A549 (cell line): ENCODE results near the gene GZF1. TPM values are rescaled to one million over a fixed set of nuclear protein-coding genes. Genes with fewer than 3 reads are reported as not detected.

Experiments used
- ATAC-seq, 2 experiments: fragments of 200-7000 bp in 1 of 2; fragments of >200 bp in 1 of 2; cut with Nextera tagmentation in 1 of 2; cut with Tn5 transposase in 1 of 2; 3 replicates each; pipeline versions ENCODE4 v1.8.0 to v1.9.1; 2018 to 2020; ENCODE audit warnings: mild to moderate bottlenecking in 1 of 2, moderate library complexity in 1 of 2
- CTCF ChIA-PET: fragments of 300-600 bp; sonication (Branson Sonifier 250); formaldehyde crosslinking; extraction: SDS; loops from one replicate; lab custom pipeline; 2021; ENCODE audit warnings: antibody characterized with exemption, inconsistent platforms; lab: Yijun Ruan, JAX
- POLR2A ChIA-PET: fragments of 350-600 bp; formaldehyde crosslinking; extraction: SDS; loops from one replicate; lab custom pipeline; 2021; ENCODE audit warnings: antibody characterized with exemption, inconsistent platforms; lab: Yijun Ruan, JAX
- DNase-seq, 2 experiments: peaks; one replicate each; pipeline versions ENCODE4 v3.0.0 to v3.0.0-alpha.2; 2011 to 2016; ENCODE audit warnings: low read depth in 1 of 2, low spot score in 1 of 2
- FAIRE-seq: peaks from 2 replicates; lab custom pipeline; 2011; peaks lifted over from hg19 to GRCh38; lab: Jason Lieb, UNC
- H3K27ac ChIP-seq, 2 experiments: fragments of >200 bp; sonication (Bioruptor Twin); formaldehyde crosslinking; 3 replicates each; pipeline ENCODE4 v1.5.1; 2016 to 2017
- H3K4me1 ChIP-seq: fragments of >200 bp; sonication (Bioruptor Twin); formaldehyde crosslinking; 3 replicates; pipeline ENCODE4 v1.6.1; 2016
- H3K4me2 ChIP-seq: fragments of >200 bp; sonication (Bioruptor Twin); formaldehyde crosslinking; 3 replicates; pipeline ENCODE4 v1.6.1; 2016
- H3K4me3 ChIP-seq: fragments of >200 bp; sonication (Bioruptor Twin); formaldehyde crosslinking; 3 replicates; pipeline ENCODE4 v1.5.1; 2016
- H3K9me3 ChIP-seq: fragments of >200 bp; sonication (Bioruptor Twin); formaldehyde crosslinking; 3 replicates; pipeline ENCODE4 v1.6.1; 2016
- CHD4 ChIP-seq: fragments of 200-600 bp; sonication (generic); IDR thresholded peaks from 2 replicates; pipeline ENCODE4 v1.6.1; 2016; ENCODE audit warnings: antibody characterized with exemption, mild to moderate bottlenecking, borderline replicate concordance
- EHMT2 ChIP-seq: fragments of 200-600 bp; sonication (generic); IDR thresholded peaks from 2 replicates; pipeline ENCODE4 v1.6.1; 2016; ENCODE audit warnings: antibody characterized with exemption, low read depth, mild to moderate bottlenecking, moderate library complexity
- EP300 ChIP-seq, 2 experiments: fragments of >200 bp; sonication (Bioruptor Twin); formaldehyde crosslinking; IDR thresholded peaks; 2 replicates in 1 of 2; 3 replicates in 1 of 2; pipeline ENCODE4 v1.6.1; 2016 to 2017
- FOXS1 ChIP-seq: fragments of 250-450 bp; sonication (Bioruptor Pico); IDR thresholded peaks from 2 replicates; pipeline ENCODE4 v1.5.0; 2020; ENCODE audit warnings: mild to moderate bottlenecking, moderate library complexity
- HDAC2 ChIP-seq: fragments of 200-600 bp; sonication (generic); IDR thresholded peaks from 2 replicates; pipeline ENCODE4 v1.6.1; 2016
- HOXB5 ChIP-seq: fragments of 250-450 bp; sonication (Bioruptor Pico); IDR thresholded peaks from 2 replicates; pipeline ENCODE4 v1.5.0; 2020; ENCODE audit warnings: mild to moderate bottlenecking, moderate library complexity
- JUNB ChIP-seq: fragments of >200 bp; sonication (Bioruptor Twin); formaldehyde crosslinking; IDR thresholded peaks from 2 replicates; pipeline ENCODE4 v1.6.1; 2016
- MAFK ChIP-seq: fragments of 450-650 bp; IDR thresholded peaks from 2 replicates; pipeline ENCODE4 v1.6.1; 2014; ENCODE audit not compliant: partially characterized antibody
- SMC3 ChIP-seq: fragments of >200 bp; sonication (Bioruptor Twin); formaldehyde crosslinking; IDR thresholded peaks from 3 replicates; pipeline ENCODE4 v1.6.1; 2018; ENCODE audit warnings: inconsistent platforms
- ZC3H11A ChIP-seq: fragments of 450-650 bp; IDR thresholded peaks from 2 replicates; pipeline ENCODE4 v1.6.1; 2014; ENCODE audit warnings: antibody characterized with exemption, mild to moderate bottlenecking
- ZFP36 ChIP-seq: fragments of 450-650 bp; IDR thresholded peaks from 2 replicates; pipeline ENCODE4 v1.6.1; 2014; ENCODE audit warnings: borderline replicate concordance; ENCODE audit not compliant: partially characterized antibody
- ZNF302 ChIP-seq: fragments of 250-450 bp; sonication (Bioruptor Pico); IDR thresholded peaks from 2 replicates; pipeline ENCODE4 v1.9.0; 2021; ENCODE audit warnings: inconsistent platforms, mild to moderate bottlenecking, moderate library complexity
- ZSCAN20 ChIP-seq: fragments of 250-450 bp; sonication (Bioruptor Pico); IDR thresholded peaks from 2 replicates; pipeline ENCODE4 v1.8.0; 2022; ENCODE audit warnings: mild to moderate bottlenecking, moderate library complexity
- WGBS: methylation state at CpG from one replicate; pipeline ENCODE4 v1.1.6; 2017; ENCODE audit errors: missing lambda C conversion rate; 5-methylcytosine and 5-hydroxymethylcytosine counted together
- polyA plus RNA-seq, 4 experiments: library from polyadenylated mRNA; depleted of rRNA in 3 of 4; stranded (reverse); fragments of >200 nt; fragmentation: RNase III in 1 of 4; extraction: RNeasy Plus Mini Kit Qiagen cat#74134 plus additional on column Dnase treatment in 1 of 4; gene quantifications; 2 replicates in 3 of 4; 3 replicates in 1 of 4; pipeline ENCODE4 v1.2.3, GENCODE V29; 2011 to 2017
- TF ChIP-seq, protein P1 (sequence below): fragments of 200-600 bp; sonication (generic); IDR thresholded peaks from 2 replicates; pipeline ENCODE4 v1.6.1; 2016; ENCODE audit warnings: antibody characterized with exemption, mild to moderate bottlenecking, moderate library complexity
- TF ChIP-seq, protein P2 (sequence below): fragments of >200 bp; sonication (Bioruptor Twin); formaldehyde crosslinking; IDR thresholded peaks from 3 replicates; pipeline ENCODE4 v1.5.1; 2016
- TF ChIP-seq, protein P3 (sequence below): fragments of 150-350 bp; IDR thresholded peaks from 2 replicates; pipeline ENCODE4 v1.6.1; 2014; ENCODE audit warnings: low read depth, mild to moderate bottlenecking, low read length
- TF ChIP-seq, protein P4 (sequence below): IDR thresholded peaks from 2 replicates; pipeline ENCODE4 v1.6.1; 2012
- TF ChIP-seq, protein P5 (sequence below): fragments of >200 bp; sonication (Bioruptor Twin); formaldehyde crosslinking; IDR thresholded peaks from 3 replicates; pipeline ENCODE4 v1.6.1; 2016
- TF ChIP-seq, protein P6 (sequence below): fragments of 450-650 bp; IDR thresholded peaks from 2 replicates; pipeline ENCODE4 v1.6.1; 2014; ENCODE audit warnings: antibody characterized with exemption
- TF ChIP-seq, protein P7 (sequence below): fragments of 250-450 bp; sonication (Bioruptor Pico); IDR thresholded peaks from 2 replicates; pipeline ENCODE4 v1.5.0; 2020; ENCODE audit warnings: low read depth, mild to moderate bottlenecking, moderate library complexity

The GZF1 gene
- polyA plus RNA-seq, 2 of the 4 experiments (the other 2 are of a cell fraction), result 13.2 to 24.7 TPM

DNA sequence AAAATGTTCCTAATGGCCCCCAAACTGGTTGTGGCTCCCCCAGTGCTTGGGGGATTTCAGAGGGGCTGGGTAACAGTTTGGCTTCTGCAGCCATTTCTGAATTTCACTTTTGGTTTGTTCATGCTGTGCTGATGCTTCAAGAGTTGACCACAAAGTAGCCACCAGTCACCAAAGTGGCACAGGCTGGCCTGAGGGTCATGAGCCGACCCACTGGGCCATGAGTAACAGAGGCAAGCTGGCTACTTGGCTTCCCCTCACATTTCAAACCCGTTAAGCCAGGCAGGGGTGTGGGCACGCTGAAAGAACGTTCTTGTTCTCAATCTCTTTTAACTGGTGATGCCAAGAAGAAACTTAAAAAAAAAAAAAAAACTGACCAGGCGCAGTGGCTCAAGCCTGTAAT lies 26.5 kb upstream of the GZF1 start:
- Histone ChIP-seq H3K9me3 (no peaks in the 10 kb centered on the region), H3K4me3 (no peak overlapping the region), H3K4me2 (no peak overlapping the region), H3K4me1 (no peaks in the 10 kb centered on the region), H3K27ac (no peak overlapping the region)
- FAIRE-seq, result no peak
- no peak for ATAC-seq
- CTCF ChIA-PET, result interaction anchor here (0.6 to 14.6 kb wide), 7 partner anchors 11 to 645 kb away, joined by 3 to 378 read pairs (median 3); partner anchors contain the start of gene THBD
- no peak for DNase-seq
- 65% methylated on average over 5 of the region's 5 CpGs for WGBS
- TF ChIP-seq SMC3, result no peak
- no peak for TF ChIP-seq ZFP36
- TF ChIP-seq, protein P1, sequence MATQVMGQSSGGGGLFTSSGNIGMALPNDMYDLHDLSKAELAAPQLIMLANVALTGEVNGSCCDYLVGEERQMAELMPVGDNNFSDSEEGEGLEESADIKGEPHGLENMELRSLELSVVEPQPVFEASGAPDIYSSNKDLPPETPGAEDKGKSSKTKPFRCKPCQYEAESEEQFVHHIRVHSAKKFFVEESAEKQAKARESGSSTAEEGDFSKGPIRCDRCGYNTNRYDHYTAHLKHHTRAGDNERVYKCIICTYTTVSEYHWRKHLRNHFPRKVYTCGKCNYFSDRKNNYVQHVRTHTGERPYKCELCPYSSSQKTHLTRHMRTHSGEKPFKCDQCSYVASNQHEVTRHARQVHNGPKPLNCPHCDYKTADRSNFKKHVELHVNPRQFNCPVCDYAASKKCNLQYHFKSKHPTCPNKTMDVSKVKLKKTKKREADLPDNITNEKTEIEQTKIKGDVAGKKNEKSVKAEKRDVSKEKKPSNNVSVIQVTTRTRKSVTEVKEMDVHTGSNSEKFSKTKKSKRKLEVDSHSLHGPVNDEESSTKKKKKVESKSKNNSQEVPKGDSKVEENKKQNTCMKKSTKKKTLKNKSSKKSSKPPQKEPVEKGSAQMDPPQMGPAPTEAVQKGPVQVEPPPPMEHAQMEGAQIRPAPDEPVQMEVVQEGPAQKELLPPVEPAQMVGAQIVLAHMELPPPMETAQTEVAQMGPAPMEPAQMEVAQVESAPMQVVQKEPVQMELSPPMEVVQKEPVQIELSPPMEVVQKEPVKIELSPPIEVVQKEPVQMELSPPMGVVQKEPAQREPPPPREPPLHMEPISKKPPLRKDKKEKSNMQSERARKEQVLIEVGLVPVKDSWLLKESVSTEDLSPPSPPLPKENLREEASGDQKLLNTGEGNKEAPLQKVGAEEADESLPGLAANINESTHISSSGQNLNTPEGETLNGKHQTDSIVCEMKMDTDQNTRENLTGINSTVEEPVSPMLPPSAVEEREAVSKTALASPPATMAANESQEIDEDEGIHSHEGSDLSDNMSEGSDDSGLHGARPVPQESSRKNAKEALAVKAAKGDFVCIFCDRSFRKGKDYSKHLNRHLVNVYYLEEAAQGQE, result no peak
- TF ChIP-seq MAFK, result no peak
- no peak for TF ChIP-seq ZNF302 (CRISPR knock-in tag)
- TF ChIP-seq, protein P2, sequence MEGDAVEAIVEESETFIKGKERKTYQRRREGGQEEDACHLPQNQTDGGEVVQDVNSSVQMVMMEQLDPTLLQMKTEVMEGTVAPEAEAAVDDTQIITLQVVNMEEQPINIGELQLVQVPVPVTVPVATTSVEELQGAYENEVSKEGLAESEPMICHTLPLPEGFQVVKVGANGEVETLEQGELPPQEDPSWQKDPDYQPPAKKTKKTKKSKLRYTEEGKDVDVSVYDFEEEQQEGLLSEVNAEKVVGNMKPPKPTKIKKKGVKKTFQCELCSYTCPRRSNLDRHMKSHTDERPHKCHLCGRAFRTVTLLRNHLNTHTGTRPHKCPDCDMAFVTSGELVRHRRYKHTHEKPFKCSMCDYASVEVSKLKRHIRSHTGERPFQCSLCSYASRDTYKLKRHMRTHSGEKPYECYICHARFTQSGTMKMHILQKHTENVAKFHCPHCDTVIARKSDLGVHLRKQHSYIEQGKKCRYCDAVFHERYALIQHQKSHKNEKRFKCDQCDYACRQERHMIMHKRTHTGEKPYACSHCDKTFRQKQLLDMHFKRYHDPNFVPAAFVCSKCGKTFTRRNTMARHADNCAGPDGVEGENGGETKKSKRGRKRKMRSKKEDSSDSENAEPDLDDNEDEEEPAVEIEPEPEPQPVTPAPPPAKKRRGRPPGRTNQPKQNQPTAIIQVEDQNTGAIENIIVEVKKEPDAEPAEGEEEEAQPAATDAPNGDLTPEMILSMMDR, result no peak
- no peak for TF ChIP-seq EP300 (IDR thresholded peaks at IDR 0.05)
- TF ChIP-seq, protein P3, sequence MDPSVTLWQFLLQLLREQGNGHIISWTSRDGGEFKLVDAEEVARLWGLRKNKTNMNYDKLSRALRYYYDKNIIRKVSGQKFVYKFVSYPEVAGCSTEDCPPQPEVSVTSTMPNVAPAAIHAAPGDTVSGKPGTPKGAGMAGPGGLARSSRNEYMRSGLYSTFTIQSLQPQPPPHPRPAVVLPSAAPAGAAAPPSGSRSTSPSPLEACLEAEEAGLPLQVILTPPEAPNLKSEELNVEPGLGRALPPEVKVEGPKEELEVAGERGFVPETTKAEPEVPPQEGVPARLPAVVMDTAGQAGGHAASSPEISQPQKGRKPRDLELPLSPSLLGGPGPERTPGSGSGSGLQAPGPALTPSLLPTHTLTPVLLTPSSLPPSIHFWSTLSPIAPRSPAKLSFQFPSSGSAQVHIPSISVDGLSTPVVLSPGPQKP, result no peak
- TF ChIP-seq JUNB, result no peak
- TF ChIP-seq, protein P4, sequence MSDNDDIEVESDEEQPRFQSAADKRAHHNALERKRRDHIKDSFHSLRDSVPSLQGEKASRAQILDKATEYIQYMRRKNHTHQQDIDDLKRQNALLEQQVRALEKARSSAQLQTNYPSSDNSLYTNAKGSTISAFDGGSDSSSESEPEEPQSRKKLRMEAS, result no peak
- TF ChIP-seq, protein P5, sequence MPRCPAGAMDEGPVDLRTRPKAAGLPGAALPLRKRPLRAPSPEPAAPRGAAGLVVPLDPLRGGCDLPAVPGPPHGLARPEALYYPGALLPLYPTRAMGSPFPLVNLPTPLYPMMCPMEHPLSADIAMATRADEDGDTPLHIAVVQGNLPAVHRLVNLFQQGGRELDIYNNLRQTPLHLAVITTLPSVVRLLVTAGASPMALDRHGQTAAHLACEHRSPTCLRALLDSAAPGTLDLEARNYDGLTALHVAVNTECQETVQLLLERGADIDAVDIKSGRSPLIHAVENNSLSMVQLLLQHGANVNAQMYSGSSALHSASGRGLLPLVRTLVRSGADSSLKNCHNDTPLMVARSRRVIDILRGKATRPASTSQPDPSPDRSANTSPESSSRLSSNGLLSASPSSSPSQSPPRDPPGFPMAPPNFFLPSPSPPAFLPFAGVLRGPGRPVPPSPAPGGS, result no peak
- TF ChIP-seq EHMT2, result no peak
- TF ChIP-seq ZSCAN20 (CRISPR knock-in tag), result no peak
- TF ChIP-seq, protein P6, sequence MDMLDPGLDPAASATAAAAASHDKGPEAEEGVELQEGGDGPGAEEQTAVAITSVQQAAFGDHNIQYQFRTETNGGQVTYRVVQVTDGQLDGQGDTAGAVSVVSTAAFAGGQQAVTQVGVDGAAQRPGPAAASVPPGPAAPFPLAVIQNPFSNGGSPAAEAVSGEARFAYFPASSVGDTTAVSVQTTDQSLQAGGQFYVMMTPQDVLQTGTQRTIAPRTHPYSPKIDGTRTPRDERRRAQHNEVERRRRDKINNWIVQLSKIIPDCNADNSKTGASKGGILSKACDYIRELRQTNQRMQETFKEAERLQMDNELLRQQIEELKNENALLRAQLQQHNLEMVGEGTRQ, result no peak
- TF ChIP-seq ZC3H11A, result no peak
- no peak for TF ChIP-seq FOXS1
- TF ChIP-seq HDAC2, result no peak
- TF ChIP-seq, protein P7, sequence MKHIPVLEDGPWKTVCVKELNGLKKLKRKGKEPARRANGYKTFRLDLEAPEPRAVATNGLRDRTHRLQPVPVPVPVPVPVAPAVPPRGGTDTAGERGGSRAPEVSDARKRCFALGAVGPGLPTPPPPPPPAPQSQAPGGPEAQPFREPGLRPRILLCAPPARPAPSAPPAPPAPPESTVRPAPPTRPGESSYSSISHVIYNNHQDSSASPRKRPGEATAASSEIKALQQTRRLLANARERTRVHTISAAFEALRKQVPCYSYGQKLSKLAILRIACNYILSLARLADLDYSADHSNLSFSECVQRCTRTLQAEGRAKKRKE, result no peak
- no peak for TF ChIP-seq CHD4
- no peak for TF ChIP-seq HOXB5 (CRISPR knock-in tag)
- TF ChIP-seq, all 56 proteins: peak for 0
- POLR2A ChIA-PET, result no interaction called here
